Skeletal muscle tissue (tissue), 4 donors: ENCODE results near the gene BICRA. TPM values are rescaled to one million over a fixed set of nuclear protein-coding genes. Genes with fewer than 3 reads are reported as not detected.

Experiments
- H3K27ac ChIP-seq: one replicate; pipeline ENCODE4 v1.7.0; 2013; ENCODE audit warnings: mild to moderate bottlenecking, low read depth, low read length, inconsistent platforms
- H3K27me3 ChIP-seq, 3 donors: one replicate each; pipeline ENCODE4 v1.7.0; 2013; ENCODE audit warnings: low read length in 3 of 3; ENCODE audit not compliant: control insufficient read depth in 3 of 3, insufficient read depth in 3 of 3
- H3K36me3 ChIP-seq, 3 donors: one replicate each; pipeline ENCODE4 v1.7.0; 2013; ENCODE audit warnings: low read length in 3 of 3; ENCODE audit not compliant: control insufficient read depth in 3 of 3, insufficient read depth in 3 of 3
- H3K4me1 ChIP-seq, 3 donors: one replicate each; pipeline ENCODE4 v1.7.0; 2013; ENCODE audit warnings: low read length in 3 of 3, mild to moderate bottlenecking in 3 of 3; ENCODE audit not compliant: control insufficient read depth in 3 of 3, insufficient read depth in 3 of 3
- H3K4me3 ChIP-seq, 3 donors: one replicate each; pipeline ENCODE4 v1.7.0; 2013; ENCODE audit warnings: low read length in 3 of 3
- H3K9ac ChIP-seq, 3 donors: one replicate each; pipeline ENCODE4 v1.7.0; 2013; ENCODE audit warnings: low read length in 3 of 3, mild to moderate bottlenecking in 3 of 3, moderate library complexity in 2 of 3, low read depth in 1 of 3
- H3K9me3 ChIP-seq, 3 donors: one replicate each; pipeline ENCODE4 v1.7.0; 2013; ENCODE audit warnings: low read length in 3 of 3; ENCODE audit not compliant: control insufficient read depth in 3 of 3
- total RNA-seq: library from RNA; depleted of rRNA; stranded (reverse); fragments of >200 nt; gene quantifications from one replicate; pipeline ENCODE4 v1.2.3, GENCODE V29; 2014
- donor health status: Osteomylitis.

The BICRA gene
- total RNA-seq, 1 donor from 2014 or later, result 3.7 TPM

GRCh38 chr19:47601180-47601904 lies 7.6 kb upstream of the BICRA start:
- peak overlapping the region in 2 of 3 donors; percentile 76 to 87 for H3K4me3 ChIP-seq
- peak overlapping the region; percentile 83 for H3K27ac ChIP-seq
- H3K27me3 ChIP-seq, result peaks cover 0 to 4% (median 0%) of the 10 kb centered on the region in 3 donors

DNA sequence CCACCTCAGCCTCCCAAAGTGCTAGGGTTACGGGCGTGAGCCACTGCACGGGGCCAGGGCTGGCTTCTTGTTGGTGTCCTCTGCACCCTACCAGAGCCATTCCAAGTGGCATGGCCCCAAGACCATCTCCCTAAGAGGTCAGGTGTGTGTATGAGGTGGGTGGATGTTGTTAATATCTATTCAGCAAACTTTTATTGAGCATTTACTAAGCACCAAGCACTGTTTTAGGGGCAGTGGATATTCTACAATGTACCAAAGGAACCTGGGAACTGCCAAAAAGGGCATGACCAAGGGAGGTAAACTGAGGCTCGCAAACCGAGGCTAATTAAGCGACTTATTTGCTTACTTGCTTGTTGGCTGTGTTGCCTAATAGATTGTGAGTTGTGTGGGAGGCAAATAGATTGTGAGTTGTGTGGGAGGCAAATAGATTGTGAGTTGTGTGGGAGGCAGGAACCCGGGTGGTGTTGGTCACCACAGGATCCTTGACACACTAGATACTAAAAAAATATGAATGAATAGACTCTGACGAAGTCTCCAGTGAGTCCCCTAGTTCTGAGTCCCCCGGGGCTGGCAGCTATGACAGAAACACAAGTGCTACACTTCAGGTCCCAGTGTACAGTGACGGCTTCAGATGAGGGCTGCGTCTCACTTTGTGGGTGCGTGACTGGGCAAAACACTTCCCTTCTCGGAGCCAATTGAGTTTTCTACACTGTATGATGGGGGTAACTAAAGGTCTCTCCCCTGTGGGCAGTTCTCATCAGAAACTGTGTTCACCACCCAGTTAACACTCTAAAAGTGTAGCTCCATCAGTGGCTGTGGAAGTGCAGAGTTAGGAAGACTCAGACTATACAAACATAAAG lies 5.0 kb upstream of the BICRA start:
- H3K4me3 ChIP-seq, result no peak overlapping the region
- peaks cover 0 to 4% (median 0%) of the 10 kb centered on the region in 3 donors for H3K27me3 ChIP-seq
- no peak overlapping the region for H3K27ac ChIP-seq
- H3K9me3 ChIP-seq, result no peaks in the 10 kb centered on the region
- no peak overlapping the region for H3K9ac ChIP-seq
- H3K36me3 ChIP-seq, result no peaks in the 10 kb centered on the region
- peaks cover 7 to 19% (median 9%) of the 10 kb centered on the region in 3 donors for H3K4me1 ChIP-seq

More at GRCh38 chr19:47601180-47601904, 7.6 kb upstream of the BICRA start:
- peak overlapping the region in 2 of 3 donors; percentile 82 to 88 for H3K9ac ChIP-seq
- H3K4me1 ChIP-seq, result peaks cover 10 to 21% (median 10%) of the 10 kb centered on the region in 3 donors
- H3K9me3 ChIP-seq, result no peaks in the 10 kb centered on the region
- H3K36me3 ChIP-seq, result no peaks in the 10 kb centered on the region

DNA sequence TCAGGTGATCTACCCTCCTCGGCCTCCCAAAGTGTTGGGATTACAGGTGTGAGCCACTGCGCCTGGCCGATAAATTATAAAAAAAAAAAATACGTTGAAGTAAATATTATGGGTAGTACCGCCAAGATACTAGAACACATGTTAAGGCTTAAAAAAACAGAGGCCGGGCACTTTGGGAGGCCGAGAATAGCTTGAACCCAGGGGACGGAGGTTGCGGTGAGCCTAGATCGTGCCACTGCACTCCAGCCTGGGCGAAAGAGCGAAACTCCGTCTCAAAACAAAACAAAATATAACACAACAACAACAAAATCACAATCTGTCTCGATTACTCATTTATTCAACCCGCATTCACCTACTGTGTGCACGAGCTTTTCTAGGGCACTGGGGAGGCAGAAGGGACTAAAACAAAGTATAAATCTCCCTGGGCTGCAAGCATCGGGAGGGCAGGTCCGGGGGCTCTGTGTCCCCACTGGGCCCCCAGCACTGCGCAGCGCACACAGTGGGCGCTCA lies 1.3 kb upstream of the BICRA start:
- H3K4me3 ChIP-seq, result peak overlapping the region; percentile 80 to 94 (median 93)
- H3K9ac ChIP-seq, result peak overlapping the region; percentile 93 to 98 (median 98)
- H3K27me3 ChIP-seq, result peaks cover 0 to 4% (median 0%) of the 10 kb centered on the region in 3 donors
- H3K9me3 ChIP-seq, result no peaks in the 10 kb centered on the region
- no peaks in the 10 kb centered on the region for H3K36me3 ChIP-seq
- peaks cover 19 to 30% (median 25%) of the 10 kb centered on the region in 3 donors for H3K4me1 ChIP-seq
- peak overlapping the region; percentile 95 for H3K27ac ChIP-seq

- Histone ChIP-seq H3K27ac (peak overlapping the region; percentile 95), H3K4me1 (peaks cover 26 to 36% (median 32%) of the 10 kb centered on the region in 3 donors), H3K4me3 (peak overlapping the region; percentile 80 to 94 (median 93)), H3K36me3 (no peaks in the 10 kb centered on the region), H3K9me3 (no peaks in the 10 kb centered on the region), H3K9ac (peak overlapping the region; percentile 93 to 98 (median 98)), H3K27me3 (peaks cover 0 to 4% (median 0%) of the 10 kb centered on the region in 3 donors)
These were observed 638 bp upstream of the BICRA start for GRCh38 chr19:47608074-47608918.

GRCh38 chr19:47609906-47610894 lies 1.3 kb downstream of the BICRA start:
- H3K36me3 ChIP-seq, result peaks cover 0 to 2% (median 0%) of the 10 kb centered on the region in 3 donors
- H3K9me3 ChIP-seq, result no peaks in the 10 kb centered on the region
- H3K4me1 ChIP-seq, result peaks cover 30 to 44% (median 37%) of the 10 kb centered on the region in 3 donors
- peak overlapping the region; percentile 88 for H3K27ac ChIP-seq
- peak overlapping the region; percentile 80 to 84 (median 83) for H3K9ac ChIP-seq
- peak overlapping the region; percentile 63 to 77 (median 75) for H3K4me3 ChIP-seq
- H3K27me3 ChIP-seq, result no peaks in the 10 kb centered on the region

DNA sequence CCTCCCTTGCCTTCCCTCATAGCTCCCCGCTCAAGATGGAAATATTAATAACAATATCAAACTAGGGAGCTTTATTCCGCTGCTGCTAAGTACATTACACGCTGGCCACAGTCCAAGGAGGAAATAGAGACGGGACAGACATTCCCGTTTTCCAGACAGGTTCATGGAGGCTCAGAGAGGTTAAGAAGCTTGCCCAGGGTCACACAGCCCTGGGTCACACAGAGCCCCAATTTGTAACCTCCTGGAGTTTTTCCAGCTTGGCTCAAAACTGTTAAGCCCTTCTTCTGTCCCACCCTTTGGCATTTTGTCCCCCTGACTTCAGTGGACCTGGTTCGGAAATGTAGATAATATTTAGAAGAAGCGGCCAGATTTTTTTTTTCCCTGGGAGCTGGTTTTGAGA lies 2.0 kb downstream of the BICRA start:
- H3K9ac ChIP-seq, result peak overlapping the region; percentile 80 to 84 (median 83)
- H3K27me3 ChIP-seq, result no peaks in the 10 kb centered on the region
- H3K4me1 ChIP-seq, result peaks cover 37 to 51% (median 37%) of the 10 kb centered on the region in 3 donors
- H3K36me3 ChIP-seq, result peaks cover 0 to 2% (median 0%) of the 10 kb centered on the region in 3 donors
- peak overlapping the region; percentile 88 for H3K27ac ChIP-seq
- peak overlapping the region; percentile 49 to 77 (median 63) for H3K4me3 ChIP-seq
- no peaks in the 10 kb centered on the region for H3K9me3 ChIP-seq

DNA sequence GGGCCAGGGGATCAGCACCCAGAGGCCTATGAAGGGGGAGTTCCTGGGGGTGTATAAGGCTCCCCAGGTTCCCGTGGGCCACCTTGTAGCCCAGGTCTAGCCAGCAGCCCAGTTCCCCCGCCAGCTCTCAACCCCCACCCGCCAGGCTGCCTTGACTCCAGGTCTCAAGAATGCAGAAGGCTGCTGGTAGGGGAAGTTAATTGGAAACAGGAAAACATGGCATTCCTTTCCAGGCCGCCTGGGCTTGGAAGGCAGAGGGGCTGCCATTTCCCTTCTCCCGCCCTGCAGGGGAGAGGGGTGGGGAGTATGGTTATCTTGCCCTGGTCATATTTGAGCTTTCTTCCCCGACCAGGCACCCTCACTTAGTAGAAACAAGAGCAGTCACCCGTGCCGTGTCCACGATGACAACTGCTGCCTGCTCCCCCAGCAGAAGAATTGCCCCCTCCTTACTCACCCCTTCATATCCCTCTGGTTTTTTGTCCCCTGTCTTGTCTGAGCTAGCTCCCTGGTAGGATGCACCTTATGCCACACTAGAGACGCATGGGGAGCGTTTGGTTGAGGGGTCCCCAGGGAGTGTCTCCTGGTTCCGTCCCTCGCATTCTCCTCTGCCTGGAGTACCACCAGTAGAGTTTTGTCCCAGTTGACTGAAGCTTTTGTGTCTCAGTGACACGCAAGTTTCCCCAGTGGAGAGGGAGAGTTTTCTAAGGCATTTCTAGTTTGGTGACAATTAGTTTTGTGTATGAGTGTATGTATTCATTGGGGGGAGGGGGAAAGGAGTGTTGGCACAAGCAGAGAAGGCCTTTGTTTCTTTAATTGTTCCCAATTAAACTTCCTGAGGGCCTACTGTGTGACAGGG lies 4.5 kb downstream of the BICRA start:
- Histone ChIP-seq H3K4me3 (no peak overlapping the region), H3K4me1 (peaks cover 38 to 54% (median 44%) of the 10 kb centered on the region in 3 donors), H3K36me3 (peaks cover 0 to 2% (median 0%) of the 10 kb centered on the region in 3 donors), H3K9ac (peak overlapping the region in 2 of 3 donors; percentile 19 to 21), H3K9me3 (no peaks in the 10 kb centered on the region), H3K27ac (no peak overlapping the region), H3K27me3 (no peaks in the 10 kb centered on the region)

DNA sequence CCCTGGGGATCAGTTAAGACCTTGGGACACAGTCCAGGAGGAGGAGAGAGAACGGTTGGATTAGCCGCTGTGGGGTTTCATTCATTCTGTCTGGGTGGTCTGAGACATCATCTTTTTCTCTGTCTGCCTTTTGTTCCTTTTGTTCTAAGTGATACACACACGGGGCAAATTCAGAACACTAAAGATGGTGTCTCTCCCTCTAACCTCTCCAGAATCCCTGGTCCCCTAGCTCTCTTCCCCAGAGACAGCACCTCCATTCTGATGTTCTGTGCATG lies 5.0 kb downstream of the BICRA start:
- no peak overlapping the region for H3K9ac ChIP-seq
- H3K27ac ChIP-seq, result no peak overlapping the region
- H3K4me1 ChIP-seq, result peaks cover 43 to 60% (median 47%) of the 10 kb centered on the region in 3 donors
- H3K27me3 ChIP-seq, result no peaks in the 10 kb centered on the region
- no peak overlapping the region for H3K4me3 ChIP-seq
- H3K36me3 ChIP-seq, result peaks cover 0 to 2% (median 0%) of the 10 kb centered on the region in 3 donors
- no peaks in the 10 kb centered on the region for H3K9me3 ChIP-seq
